DOHH2 (cell line): ENCODE measurements around the gene COBLL1.

Experiments used
- EZH2phosphoT487 ChIP-seq: fragments of 200-600 bp; sonication (generic); IDR thresholded peaks from 2 replicates; pipeline ENCODE4 v1.6.1; 2017; ENCODE audit warnings: borderline replicate concordance, mild to moderate bottlenecking, antibody characterized with exemption, low read length, moderate library complexity, mixed read lengths
- TF ChIP-seq, protein P1 (sequence below): fragments of 200-600 bp; sonication (generic); IDR thresholded peaks from one replicate; pipeline ENCODE4 v1.5.1; 2014; ENCODE audit warnings: antibody characterized with exemption, mild to moderate bottlenecking, low read depth, low read length; ENCODE audit not compliant: poor library complexity, severe bottlenecking

DNA sequence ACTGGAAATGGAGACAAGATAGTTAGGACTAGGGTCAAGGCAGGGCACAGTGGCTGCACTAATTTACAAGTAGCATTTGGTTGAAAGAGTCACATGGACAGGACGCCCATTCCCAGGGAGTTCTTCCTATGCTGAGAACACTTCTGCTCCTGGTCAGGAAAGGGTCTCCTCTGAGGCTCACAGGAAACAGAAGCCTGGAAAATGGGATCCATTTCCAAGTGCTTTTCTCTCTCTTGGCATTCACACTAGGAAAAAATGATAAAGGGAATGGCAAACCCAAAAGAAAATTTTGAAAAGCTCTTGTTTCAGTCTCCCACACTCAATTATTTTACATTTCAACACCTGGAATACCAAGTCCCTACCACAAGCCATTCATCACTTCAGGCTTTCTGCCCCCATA, 88.7 kb downstream of the COBLL1 start:
- TF ChIP-seq, protein P1, sequence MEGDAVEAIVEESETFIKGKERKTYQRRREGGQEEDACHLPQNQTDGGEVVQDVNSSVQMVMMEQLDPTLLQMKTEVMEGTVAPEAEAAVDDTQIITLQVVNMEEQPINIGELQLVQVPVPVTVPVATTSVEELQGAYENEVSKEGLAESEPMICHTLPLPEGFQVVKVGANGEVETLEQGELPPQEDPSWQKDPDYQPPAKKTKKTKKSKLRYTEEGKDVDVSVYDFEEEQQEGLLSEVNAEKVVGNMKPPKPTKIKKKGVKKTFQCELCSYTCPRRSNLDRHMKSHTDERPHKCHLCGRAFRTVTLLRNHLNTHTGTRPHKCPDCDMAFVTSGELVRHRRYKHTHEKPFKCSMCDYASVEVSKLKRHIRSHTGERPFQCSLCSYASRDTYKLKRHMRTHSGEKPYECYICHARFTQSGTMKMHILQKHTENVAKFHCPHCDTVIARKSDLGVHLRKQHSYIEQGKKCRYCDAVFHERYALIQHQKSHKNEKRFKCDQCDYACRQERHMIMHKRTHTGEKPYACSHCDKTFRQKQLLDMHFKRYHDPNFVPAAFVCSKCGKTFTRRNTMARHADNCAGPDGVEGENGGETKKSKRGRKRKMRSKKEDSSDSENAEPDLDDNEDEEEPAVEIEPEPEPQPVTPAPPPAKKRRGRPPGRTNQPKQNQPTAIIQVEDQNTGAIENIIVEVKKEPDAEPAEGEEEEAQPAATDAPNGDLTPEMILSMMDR = no peak
- TF ChIP-seq EZH2phosphoT487 = no peak
